GM23338 (cell line): ENCODE data around the gene RELN. TPM values are rescaled to one million over a fixed set of nuclear protein-coding genes. Genes with fewer than 3 reads are reported as not detected.
A peak's percentile ranks its signal among the peaks of the same experiment; 100 is the strongest.

Experiments used
- ATAC-seq: fragments of 200-7000 bp; cut with Tn5 transposase; 3 replicates; pipeline ENCODE4 v1.9.1; 2020
- DNase-seq: peaks from one replicate; pipeline ENCODE4 v3.0.0-alpha.2; 2015; ENCODE audit warnings: low spot score
- H2AFZ ChIP-seq: fragments of 200-600 bp; sonication (generic); 2 replicates; pipeline ENCODE4 v1.8.0; 2016; ENCODE audit warnings: antibody characterized with exemption, mild to moderate bottlenecking, moderate library complexity
- H3F3A ChIP-seq: fragments of 200-600 bp; sonication (generic); replicated peaks from 2 replicates; pipeline ENCODE4 v1.8.0; 2017; ENCODE audit warnings: antibody characterized with exemption, mixed run types, low read depth
- H3K27ac ChIP-seq: fragments of 200-600 bp; sonication (generic); 2 replicates; pipeline ENCODE4 v1.6.1; 2016; ENCODE audit warnings: low read depth
- H3K27me3 ChIP-seq: fragments of 200-600 bp; sonication (generic); 2 replicates; pipeline ENCODE4 v1.8.0; 2016; ENCODE audit warnings: mild to moderate bottlenecking, mixed run types, moderate library complexity; ENCODE audit not compliant: insufficient read depth
- H3K36me3 ChIP-seq: fragments of 200-600 bp; sonication (generic); 2 replicates; pipeline ENCODE4 v1.8.0; 2016; ENCODE audit warnings: mild to moderate bottlenecking; ENCODE audit not compliant: insufficient read depth
- H3K4me1 ChIP-seq: fragments of 200-600 bp; sonication (generic); 2 replicates; pipeline ENCODE4 v1.8.0; 2016; ENCODE audit warnings: mild to moderate bottlenecking, moderate library complexity; ENCODE audit not compliant: insufficient read depth
- H3K4me2 ChIP-seq: fragments of 200-600 bp; sonication (generic); 2 replicates; pipeline ENCODE4 v1.7.1; 2017; ENCODE audit warnings: mixed run types
- H3K4me3 ChIP-seq: fragments of 200-600 bp; sonication (generic); 2 replicates; pipeline ENCODE4 v1.6.1; 2016; ENCODE audit warnings: mixed run types
- H3K79me2 ChIP-seq: fragments of 200-600 bp; sonication (generic); replicated peaks from 2 replicates; pipeline ENCODE4 v1.8.0; 2017; ENCODE audit warnings: mild to moderate bottlenecking; ENCODE audit not compliant: insufficient read depth
- H3K9me2 ChIP-seq: fragments of 200-600 bp; sonication (generic); 2 replicates; pipeline ENCODE4 v1.8.0; 2017; ENCODE audit not compliant: insufficient read depth
- H4K20me1 ChIP-seq: fragments of 200-600 bp; sonication (generic); replicated peaks from 2 replicates; pipeline ENCODE4 v1.8.0; 2017; ENCODE audit warnings: mild to moderate bottlenecking; ENCODE audit not compliant: insufficient read depth
- H3K27ac Mint-ChIP-seq: 2 replicates; pipeline ENCODE4 v1.8.0; 2020; ENCODE audit warnings: inconsistent platforms, mild to moderate bottlenecking, moderate library complexity, mixed read lengths
- H3K27me3 Mint-ChIP-seq: 3 replicates; pipeline ENCODE4 v1.8.0; 2022; ENCODE audit warnings: low read depth, mild to moderate bottlenecking, moderate library complexity, mixed read lengths, inconsistent platforms; ENCODE audit not compliant: insufficient read depth, poor library complexity
- H3K36me3 Mint-ChIP-seq: 3 replicates; pipeline ENCODE4 v1.8.0; 2021; ENCODE audit warnings: low read depth, mild to moderate bottlenecking, inconsistent platforms, moderate library complexity, mixed read lengths
- H3K4me1 Mint-ChIP-seq: 3 replicates; pipeline ENCODE4 v1.8.0; 2020; ENCODE audit warnings: mild to moderate bottlenecking, inconsistent platforms, mixed read lengths
- H3K4me3 Mint-ChIP-seq: 3 replicates; pipeline ENCODE4 v1.8.0; 2021; ENCODE audit warnings: moderate library complexity, mild to moderate bottlenecking, inconsistent platforms, mixed read lengths
- H3K9me3 Mint-ChIP-seq: 3 replicates; pipeline ENCODE4 v1.8.0; 2020; ENCODE audit warnings: moderate library complexity, mild to moderate bottlenecking, inconsistent platforms, mixed read lengths
- EZH2 ChIP-seq: fragments of 200-600 bp; sonication (generic); IDR thresholded peaks from one replicate; pipeline ENCODE4 v1.8.0; 2017; ENCODE audit warnings: antibody characterized with exemption, mild to moderate bottlenecking, low read depth; ENCODE audit not compliant: unreplicated experiment
- JUNB ChIP-seq: IDR thresholded peaks from one replicate; pipeline ENCODE4 v1.6.1; 2016; ENCODE audit warnings: antibody characterized with exemption; ENCODE audit not compliant: unreplicated experiment
- POLR2AphosphoS5 ChIP-seq: IDR thresholded peaks from 2 replicates; pipeline ENCODE4 v1.6.1; 2016; ENCODE audit warnings: antibody characterized with exemption, low read depth
- STAT1 ChIP-seq: IDR thresholded peaks from one replicate; pipeline ENCODE4 v1.6.1; 2016; ENCODE audit warnings: antibody characterized with exemption; ENCODE audit not compliant: unreplicated experiment
- polyA plus RNA-seq: library from polyadenylated mRNA; unstranded; fragments of >200 nt; fragmentation: Nextera tagmentation; extraction: Ambion mirVana; gene quantifications from 2 replicates; pipeline ENCODE4 v1.2.1, GENCODE V29; 2016
- total RNA-seq: library from RNA; depleted of rRNA; stranded (reverse); fragments of >200 nt; shearing (Covaris generic); gene quantifications from 2 replicates; pipeline ENCODE4 v1.2.3, GENCODE V29; 2014
- TF ChIP-seq, protein P1 (sequence below): fragments of 250-450 bp; sonication (Bioruptor Pico); IDR thresholded peaks from 2 replicates; pipeline ENCODE4 v1.5.0; 2020; ENCODE audit warnings: mild to moderate bottlenecking, moderate library complexity
- TF ChIP-seq, protein P2 (sequence below), 2 experiments: fragments of 200-600 bp in 1 of 2; sonication (generic) in 1 of 2; conservative IDR thresholded peaks; 2 replicates each; pipeline versions ENCODE4 v1.5.1 to v1.6.1; 2016 to 2017; ENCODE audit warnings: antibody characterized with exemption in 2 of 2, low read depth in 2 of 2, mild to moderate bottlenecking in 2 of 2, moderate library complexity in 1 of 2

RELN gene
- total and polyA plus RNA-seq, 2 experiments from 2014 or later = 0.10 to 0.76 TPM

DNA sequence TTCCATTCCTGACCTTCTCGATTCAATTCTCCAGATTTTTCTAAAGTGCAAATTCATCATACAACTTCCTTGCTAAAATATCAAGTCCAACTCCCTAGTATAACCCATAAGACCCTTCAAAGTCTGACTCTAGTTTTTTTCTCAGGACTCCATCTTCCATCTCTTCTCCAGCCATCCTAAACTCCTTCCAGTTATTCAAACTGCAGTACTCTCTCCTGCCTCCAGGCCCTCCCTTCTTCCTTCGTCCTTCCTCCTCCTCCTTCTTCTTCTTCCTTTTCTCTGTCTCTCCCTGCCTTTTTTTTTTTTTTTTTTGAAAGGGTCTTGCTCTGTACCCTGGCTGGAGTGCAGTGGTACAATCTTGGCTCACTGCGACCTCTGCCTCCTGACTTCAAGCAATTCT lies 111.9 kb downstream of the RELN start:
- no peak overlapping the region for H3K27ac Mint-ChIP-seq

More for the DNA sequence above, 111.9 kb downstream of the RELN start:
- no peaks in the 10 kb centered on the region for H3K79me2 ChIP-seq
- H3K9me3 Mint-ChIP-seq = no peaks in the 10 kb centered on the region
- peaks cover 12% of the 10 kb centered on the region for H3K4me1 Mint-ChIP-seq
- H3K27me3 ChIP-seq = no peaks in the 10 kb centered on the region
- H3K36me3 Mint-ChIP-seq = no peaks in the 10 kb centered on the region
- no peaks in the 10 kb centered on the region for H3K27me3 Mint-ChIP-seq
- ATAC-seq (no peak), DNase-seq (no peak)
- no peaks in the 10 kb centered on the region for H3K36me3 ChIP-seq
- no peaks in the 10 kb centered on the region for H3F3A ChIP-seq
- H3K4me3 Mint-ChIP-seq = no peak overlapping the region
- H4K20me1 ChIP-seq = no peaks in the 10 kb centered on the region
- no peak overlapping the region for H3K27ac ChIP-seq
- TF ChIP-seq POLR2AphosphoS5 (no peak), JUNB (no peak), EZH2 (no peak), STAT1 (no peak)
- TF ChIP-seq, protein P1, sequence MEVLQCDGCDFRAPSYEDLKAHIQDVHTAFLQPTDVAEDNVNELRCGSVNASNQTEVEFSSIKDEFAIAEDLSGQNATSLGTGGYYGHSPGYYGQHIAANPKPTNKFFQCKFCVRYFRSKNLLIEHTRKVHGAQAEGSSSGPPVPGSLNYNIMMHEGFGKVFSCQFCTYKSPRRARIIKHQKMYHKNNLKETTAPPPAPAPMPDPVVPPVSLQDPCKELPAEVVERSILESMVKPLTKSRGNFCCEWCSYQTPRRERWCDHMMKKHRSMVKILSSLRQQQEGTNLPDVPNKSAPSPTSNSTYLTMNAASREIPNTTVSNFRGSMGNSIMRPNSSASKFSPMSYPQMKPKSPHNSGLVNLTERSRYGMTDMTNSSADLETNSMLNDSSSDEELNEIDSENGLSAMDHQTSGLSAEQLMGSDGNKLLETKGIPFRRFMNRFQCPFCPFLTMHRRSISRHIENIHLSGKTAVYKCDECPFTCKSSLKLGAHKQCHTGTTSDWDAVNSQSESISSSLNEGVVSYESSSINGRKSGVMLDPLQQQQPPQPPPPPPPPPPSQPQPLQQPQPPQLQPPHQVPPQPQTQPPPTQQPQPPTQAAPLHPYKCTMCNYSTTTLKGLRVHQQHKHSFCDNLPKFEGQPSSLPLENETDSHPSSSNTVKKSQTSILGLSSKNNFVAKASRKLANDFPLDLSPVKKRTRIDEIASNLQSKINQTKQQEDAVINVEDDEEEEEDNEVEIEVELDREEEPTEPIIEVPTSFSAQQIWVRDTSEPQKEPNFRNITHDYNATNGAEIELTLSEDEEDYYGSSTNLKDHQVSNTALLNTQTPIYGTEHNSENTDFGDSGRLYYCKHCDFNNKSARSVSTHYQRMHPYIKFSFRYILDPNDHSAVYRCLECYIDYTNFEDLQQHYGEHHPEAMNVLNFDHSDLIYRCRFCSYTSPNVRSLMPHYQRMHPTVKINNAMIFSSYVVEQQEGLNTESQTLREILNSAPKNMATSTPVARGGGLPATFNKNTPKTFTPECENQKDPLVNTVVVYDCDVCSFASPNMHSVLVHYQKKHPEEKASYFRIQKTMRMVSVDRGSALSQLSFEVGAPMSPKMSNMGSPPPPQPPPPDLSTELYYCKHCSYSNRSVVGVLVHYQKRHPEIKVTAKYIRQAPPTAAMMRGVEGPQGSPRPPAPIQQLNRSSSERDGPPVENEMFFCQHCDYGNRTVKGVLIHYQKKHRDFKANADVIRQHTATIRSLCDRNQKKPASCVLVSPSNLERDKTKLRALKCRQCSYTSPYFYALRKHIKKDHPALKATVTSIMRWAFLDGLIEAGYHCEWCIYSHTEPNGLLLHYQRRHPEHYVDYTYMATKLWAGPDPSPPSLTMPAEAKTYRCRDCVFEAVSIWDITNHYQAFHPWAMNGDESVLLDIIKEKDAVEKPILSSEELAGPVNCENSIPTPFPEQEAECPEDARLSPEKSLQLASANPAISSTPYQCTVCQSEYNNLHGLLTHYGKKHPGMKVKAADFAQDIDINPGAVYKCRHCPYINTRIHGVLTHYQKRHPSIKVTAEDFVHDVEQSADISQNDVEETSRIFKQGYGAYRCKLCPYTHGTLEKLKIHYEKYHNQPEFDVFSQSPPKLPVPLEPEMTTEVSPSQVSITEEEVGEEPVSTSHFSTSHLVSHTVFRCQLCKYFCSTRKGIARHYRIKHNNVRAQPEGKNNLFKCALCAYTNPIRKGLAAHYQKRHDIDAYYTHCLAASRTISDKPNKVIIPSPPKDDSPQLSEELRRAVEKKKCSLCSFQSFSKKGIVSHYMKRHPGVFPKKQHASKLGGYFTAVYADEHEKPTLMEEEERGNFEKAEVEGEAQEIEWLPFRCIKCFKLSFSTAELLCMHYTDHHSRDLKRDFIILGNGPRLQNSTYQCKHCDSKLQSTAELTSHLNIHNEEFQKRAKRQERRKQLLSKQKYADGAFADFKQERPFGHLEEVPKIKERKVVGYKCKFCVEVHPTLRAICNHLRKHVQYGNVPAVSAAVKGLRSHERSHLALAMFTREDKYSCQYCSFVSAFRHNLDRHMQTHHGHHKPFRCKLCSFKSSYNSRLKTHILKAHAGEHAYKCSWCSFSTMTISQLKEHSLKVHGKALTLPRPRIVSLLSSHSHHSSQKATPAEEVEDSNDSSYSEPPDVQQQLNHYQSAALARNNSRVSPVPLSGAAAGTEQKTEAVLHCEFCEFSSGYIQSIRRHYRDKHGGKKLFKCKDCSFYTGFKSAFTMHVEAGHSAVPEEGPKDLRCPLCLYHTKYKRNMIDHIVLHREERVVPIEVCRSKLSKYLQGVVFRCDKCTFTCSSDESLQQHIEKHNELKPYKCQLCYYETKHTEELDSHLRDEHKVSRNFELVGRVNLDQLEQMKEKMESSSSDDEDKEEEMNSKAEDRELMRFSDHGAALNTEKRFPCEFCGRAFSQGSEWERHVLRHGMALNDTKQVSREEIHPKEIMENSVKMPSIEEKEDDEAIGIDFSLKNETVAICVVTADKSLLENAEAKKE (CRISPR knock-in tag) = no peak
- TF ChIP-seq, protein P2, sequence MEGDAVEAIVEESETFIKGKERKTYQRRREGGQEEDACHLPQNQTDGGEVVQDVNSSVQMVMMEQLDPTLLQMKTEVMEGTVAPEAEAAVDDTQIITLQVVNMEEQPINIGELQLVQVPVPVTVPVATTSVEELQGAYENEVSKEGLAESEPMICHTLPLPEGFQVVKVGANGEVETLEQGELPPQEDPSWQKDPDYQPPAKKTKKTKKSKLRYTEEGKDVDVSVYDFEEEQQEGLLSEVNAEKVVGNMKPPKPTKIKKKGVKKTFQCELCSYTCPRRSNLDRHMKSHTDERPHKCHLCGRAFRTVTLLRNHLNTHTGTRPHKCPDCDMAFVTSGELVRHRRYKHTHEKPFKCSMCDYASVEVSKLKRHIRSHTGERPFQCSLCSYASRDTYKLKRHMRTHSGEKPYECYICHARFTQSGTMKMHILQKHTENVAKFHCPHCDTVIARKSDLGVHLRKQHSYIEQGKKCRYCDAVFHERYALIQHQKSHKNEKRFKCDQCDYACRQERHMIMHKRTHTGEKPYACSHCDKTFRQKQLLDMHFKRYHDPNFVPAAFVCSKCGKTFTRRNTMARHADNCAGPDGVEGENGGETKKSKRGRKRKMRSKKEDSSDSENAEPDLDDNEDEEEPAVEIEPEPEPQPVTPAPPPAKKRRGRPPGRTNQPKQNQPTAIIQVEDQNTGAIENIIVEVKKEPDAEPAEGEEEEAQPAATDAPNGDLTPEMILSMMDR (conservative IDR thresholded peaks at IDR 0.05; ENCODE audit: low read depth in 2 of 2) = peak in 1 of 2 experiments; percentile 40; a peak in 2 of 4 replicates
- peaks cover 5% of the 10 kb centered on the region for H3K4me1 ChIP-seq
- H2AFZ ChIP-seq = no peak overlapping the region
- H3K4me2 ChIP-seq = no peak overlapping the region
- peaks cover 9% of the 10 kb centered on the region for H3K9me2 ChIP-seq
- H3K4me3 ChIP-seq = no peak overlapping the region
